Middle frontal gyrus (tissue), 1 donor: ENCODE results near the gene ARHGAP18.

ENCODE experiments used
- DNase-seq: peaks from one replicate; pipeline ENCODE4 v3.0.0-alpha.2; 2015; ENCODE audit warnings: low spot score; ENCODE audit errors: extremely low spot score

The ARHGAP18 gene

GRCh38 chr6:129644567-129645015 is 65.4 kb downstream of the ARHGAP18 start:
- no peak for DNase-seq

- no peak for DNase-seq
Measured at GRCh38 chr6:129643968-129644367, 66.0 kb downstream of the ARHGAP18 start.

- DNase-seq: no peak
Measured at GRCh38 chr6:129643176-129643575, 66.8 kb downstream of the ARHGAP18 start.

GRCh38 chr6:129642322-129642721 is 67.7 kb downstream of the ARHGAP18 start:
- DNase-seq: no peak

GRCh38 chr6:129641344-129641743 is 68.6 kb downstream of the ARHGAP18 start:
- DNase-seq: no peak

GRCh38 chr6:129638686-129639085 is 71.3 kb downstream of the ARHGAP18 start:
- DNase-seq: no peak

GRCh38 chr6:129638055-129638684 is 71.8 kb downstream of the ARHGAP18 start:
- DNase-seq: no peak

GRCh38 chr6:129637340-129638054 is 72.5 kb downstream of the ARHGAP18 start:
- no peak for DNase-seq

GRCh38 chr6:129635396-129636130 is 74.4 kb downstream of the ARHGAP18 start:
- no peak for DNase-seq

GRCh38 chr6:129634411-129635230 is 75.4 kb downstream of the ARHGAP18 start:
- DNase-seq: no peak

- no peak for DNase-seq
Measured at GRCh38 chr6:129633529-129633928, 76.4 kb downstream of the ARHGAP18 start.

- DNase-seq: no peak
Measured at GRCh38 chr6:129632172-129632613, 77.8 kb downstream of the ARHGAP18 start.

GRCh38 chr6:129631070-129631469 is 78.9 kb downstream of the ARHGAP18 start:
- no peak for DNase-seq

- no peak for DNase-seq
Measured at GRCh38 chr6:129630596-129630995, 79.4 kb downstream of the ARHGAP18 start.

- DNase-seq: no peak
Measured at GRCh38 chr6:129628101-129628815, 81.7 kb downstream of the ARHGAP18 start.

- no peak for DNase-seq
Measured at GRCh38 chr6:129624488-129624887, 85.5 kb downstream of the ARHGAP18 start.

GRCh38 chr6:129623008-129623732 is 86.8 kb downstream of the ARHGAP18 start:
- DNase-seq: no peak

GRCh38 chr6:129621252-129621651 is 88.7 kb downstream of the ARHGAP18 start:
- no peak for DNase-seq

GRCh38 chr6:129620234-129620610 is 89.8 kb downstream of the ARHGAP18 start:
- DNase-seq: no peak
